ENCODE data around the gene WDR77. TPM values are rescaled to one million over a fixed set of nuclear protein-coding genes. Genes with fewer than 3 reads are reported as not detected.

The WDR77 gene
- total and polyA plus RNA-seq, 8 donors = 18.9 to 58.4 (median 48.4) TPM

DNA sequence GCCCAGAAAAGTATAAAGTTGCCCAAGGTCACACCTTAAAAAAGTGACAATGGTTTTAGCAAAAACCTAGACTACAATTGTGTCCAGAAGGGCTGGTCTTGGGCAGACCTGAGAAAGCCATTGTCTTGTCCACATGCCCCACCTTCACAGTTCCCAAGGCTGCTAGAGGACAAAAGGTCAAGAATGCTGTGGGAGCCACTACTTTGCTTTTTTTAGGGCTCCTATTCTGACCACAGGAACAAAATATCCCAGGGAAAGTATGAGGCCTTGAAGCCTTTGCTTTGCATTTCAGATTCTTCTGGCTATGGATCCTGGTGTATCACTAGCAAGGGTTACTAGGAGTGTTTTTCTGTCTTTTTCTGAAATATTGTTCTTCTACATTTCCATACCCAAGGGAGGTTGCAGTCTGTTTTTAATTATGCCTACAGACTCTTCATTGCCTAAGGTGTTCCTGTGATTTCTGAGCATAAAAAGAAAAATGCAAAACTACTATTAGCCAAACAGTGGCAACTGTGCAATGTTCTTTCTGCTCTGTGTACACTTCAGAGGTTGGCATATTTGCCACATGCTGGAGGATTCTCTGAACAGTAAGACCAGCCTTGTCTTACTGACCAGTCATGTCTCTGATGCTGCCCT lies 35.5 kb upstream of the WDR77 start:
- Histone ChIP-seq H3K36me3 (no peaks in the 10 kb centered on the region), H3K27ac (peak overlapping the region in 1 of 2 donors; percentile 24), H3K4me1 (peaks cover 0 to 68% of the 10 kb centered on the region in 2 donors), H3K27me3 (no peaks in the 10 kb centered on the region), H3K4me3 (no peak overlapping the region), H3K9me3 (no peaks in the 10 kb centered on the region)
- intact Hi-C loops (cut with DNase I) = no loop called here
- DNase-seq = no peak
- no peak for ATAC-seq
- TF ChIP-seq, protein P1, sequence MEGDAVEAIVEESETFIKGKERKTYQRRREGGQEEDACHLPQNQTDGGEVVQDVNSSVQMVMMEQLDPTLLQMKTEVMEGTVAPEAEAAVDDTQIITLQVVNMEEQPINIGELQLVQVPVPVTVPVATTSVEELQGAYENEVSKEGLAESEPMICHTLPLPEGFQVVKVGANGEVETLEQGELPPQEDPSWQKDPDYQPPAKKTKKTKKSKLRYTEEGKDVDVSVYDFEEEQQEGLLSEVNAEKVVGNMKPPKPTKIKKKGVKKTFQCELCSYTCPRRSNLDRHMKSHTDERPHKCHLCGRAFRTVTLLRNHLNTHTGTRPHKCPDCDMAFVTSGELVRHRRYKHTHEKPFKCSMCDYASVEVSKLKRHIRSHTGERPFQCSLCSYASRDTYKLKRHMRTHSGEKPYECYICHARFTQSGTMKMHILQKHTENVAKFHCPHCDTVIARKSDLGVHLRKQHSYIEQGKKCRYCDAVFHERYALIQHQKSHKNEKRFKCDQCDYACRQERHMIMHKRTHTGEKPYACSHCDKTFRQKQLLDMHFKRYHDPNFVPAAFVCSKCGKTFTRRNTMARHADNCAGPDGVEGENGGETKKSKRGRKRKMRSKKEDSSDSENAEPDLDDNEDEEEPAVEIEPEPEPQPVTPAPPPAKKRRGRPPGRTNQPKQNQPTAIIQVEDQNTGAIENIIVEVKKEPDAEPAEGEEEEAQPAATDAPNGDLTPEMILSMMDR (IDR thresholded peaks at IDR 0.05) = no peak

DNA sequence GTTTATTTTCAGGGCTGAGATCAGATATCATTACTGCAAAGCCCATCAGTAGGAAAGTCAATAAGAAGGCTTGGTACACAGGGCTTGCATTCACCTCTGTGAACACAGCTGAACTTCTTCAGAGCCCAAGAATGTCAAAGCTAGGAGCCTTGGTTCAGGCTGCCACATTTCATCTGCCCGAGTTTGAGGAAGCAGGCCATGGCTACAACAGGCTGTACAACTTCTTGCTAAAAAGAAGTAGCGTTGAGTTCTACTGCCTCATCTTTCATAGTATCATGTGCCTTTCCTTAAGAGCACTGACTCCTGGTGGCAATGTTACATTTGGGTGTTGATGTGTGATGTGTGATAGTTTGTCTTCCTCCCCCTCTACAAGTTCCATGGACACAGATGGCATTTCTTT lies 34.8 kb upstream of the WDR77 start:
- no peak overlapping the region for H3K4me3 ChIP-seq
- intact Hi-C loops (cut with DNase I) = no loop called here
- H3K36me3 ChIP-seq = no peaks in the 10 kb centered on the region
- DNase-seq (no peak), ATAC-seq (no peak)
- TF ChIP-seq, protein P1 (IDR thresholded peaks at IDR 0.05) = no peak
- no peaks in the 10 kb centered on the region for H3K9me3 ChIP-seq
- H3K27ac ChIP-seq = peak overlapping the region in 1 of 2 donors; percentile 24
- H3K27me3 ChIP-seq = no peaks in the 10 kb centered on the region
- peaks cover 0 to 61% of the 10 kb centered on the region in 2 donors for H3K4me1 ChIP-seq

DNA sequence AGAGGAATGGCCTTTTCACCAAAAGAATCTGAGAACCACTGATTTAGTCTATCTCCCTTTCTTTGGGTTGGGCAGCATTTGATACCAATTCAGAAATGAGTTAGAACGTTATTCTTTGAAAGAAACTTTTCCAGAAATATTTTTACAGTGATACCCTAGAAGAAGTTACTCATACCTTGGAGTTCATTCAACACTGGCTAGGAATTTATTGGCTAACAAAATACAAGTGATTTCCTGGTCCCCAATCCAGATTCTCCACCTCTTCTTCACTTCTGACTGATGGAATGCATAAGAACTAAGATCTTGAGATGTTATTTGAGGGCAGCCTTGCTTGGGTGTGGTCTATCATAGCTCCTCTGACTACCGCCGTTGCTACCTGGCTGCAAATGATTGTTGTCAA lies 34.1 kb upstream of the WDR77 start:
- Histone ChIP-seq H3K4me3 (no peak overlapping the region), H3K4me1 (peaks cover 0 to 59% of the 10 kb centered on the region in 2 donors), H3K9me3 (no peaks in the 10 kb centered on the region), H3K27ac (no peak overlapping the region), H3K36me3 (peaks cover 0 to 7% of the 10 kb centered on the region in 2 donors), H3K27me3 (no peaks in the 10 kb centered on the region)
- DNase-seq = no peak
- ATAC-seq = no peak
- intact Hi-C loops (cut with DNase I) = no loop called here
- TF ChIP-seq, protein P1 (IDR thresholded peaks at IDR 0.05) = no peak

DNA sequence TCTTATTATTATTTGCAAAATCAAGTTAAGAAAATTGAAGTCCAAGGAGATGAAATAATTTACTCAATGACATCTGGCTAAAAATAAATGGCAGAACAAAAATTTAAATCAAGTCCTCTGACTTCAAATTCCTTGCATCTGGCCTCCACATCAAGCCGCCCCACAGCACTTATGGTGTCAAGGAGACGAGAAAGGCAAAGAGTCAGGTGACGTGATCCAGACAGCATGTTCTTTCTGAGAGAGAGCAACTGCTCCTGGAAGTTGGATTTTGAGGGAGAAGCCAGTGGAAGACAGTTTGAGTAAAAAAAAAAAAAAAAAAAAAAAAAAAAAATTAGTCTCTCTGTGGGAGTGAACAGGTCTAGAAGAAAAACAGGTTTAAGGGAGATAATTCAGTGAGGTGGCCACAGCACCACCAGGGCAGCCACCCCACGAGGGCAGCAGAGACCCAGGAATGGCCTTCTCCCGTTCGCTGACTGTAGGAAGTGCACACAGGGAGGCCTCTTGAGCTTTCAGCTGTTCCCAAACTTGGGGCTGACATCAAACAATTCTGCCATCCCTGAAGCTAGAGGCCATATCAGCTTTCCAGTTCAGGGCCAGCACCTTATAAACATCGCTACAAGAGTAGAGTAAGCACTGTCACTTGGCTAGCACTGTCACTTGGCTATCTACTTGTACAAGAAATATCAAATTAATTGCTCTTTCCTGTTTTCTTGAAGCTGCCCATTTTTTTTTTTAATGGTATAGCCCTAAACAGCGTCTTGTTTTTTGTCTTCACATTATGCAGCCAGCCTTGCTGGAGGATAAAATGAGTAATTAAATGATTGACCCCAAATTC lies 32.5 kb upstream of the WDR77 start:
- Histone ChIP-seq H3K4me3 (no peak overlapping the region), H3K4me1 (peaks cover 0 to 56% of the 10 kb centered on the region in 2 donors), H3K36me3 (peaks cover 0 to 18% of the 10 kb centered on the region in 2 donors), H3K9me3 (no peaks in the 10 kb centered on the region), H3K27ac (peak overlapping the region in 1 of 2 donors; percentile 42), H3K27me3 (no peaks in the 10 kb centered on the region)
- intact Hi-C loops (cut with DNase I) = no loop called here
- DNase-seq (peak; percentile 69 to 93 (median 84)), ATAC-seq (peak; percentile 99)
- TF ChIP-seq, protein P1 (IDR thresholded peaks at IDR 0.05) = peak; percentile 71 to 75

DNA sequence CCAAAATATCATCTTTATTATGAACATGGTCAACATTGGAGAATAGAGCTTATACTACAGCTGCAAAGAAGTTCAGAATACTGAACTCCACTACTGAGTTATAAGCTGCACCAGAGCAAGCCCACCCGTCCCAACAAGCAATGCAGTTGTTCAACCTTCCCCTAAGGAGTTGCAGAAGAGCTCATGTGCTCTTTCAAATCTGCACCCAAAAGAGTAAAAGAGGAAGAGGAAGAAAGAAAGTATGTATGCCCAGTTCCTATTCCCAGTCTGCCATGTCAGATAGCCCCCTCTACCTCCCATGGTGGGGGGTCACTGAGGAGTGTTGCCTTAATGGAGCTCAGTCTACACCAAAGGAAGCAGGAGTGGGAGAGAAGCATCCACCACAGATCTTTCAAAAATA lies 31.6 kb upstream of the WDR77 start:
- H3K4me1 ChIP-seq = peaks cover 0 to 52% of the 10 kb centered on the region in 2 donors
- no peaks in the 10 kb centered on the region for H3K27me3 ChIP-seq
- ATAC-seq (no peak), DNase-seq (no peak)
- no peak overlapping the region for H3K4me3 ChIP-seq
- H3K36me3 ChIP-seq = peaks cover 0 to 18% of the 10 kb centered on the region in 2 donors
- no peaks in the 10 kb centered on the region for H3K9me3 ChIP-seq
- TF ChIP-seq, protein P1 (IDR thresholded peaks at IDR 0.05) = no peak
- H3K27ac ChIP-seq = peak overlapping the region in 1 of 2 donors; percentile 42
- intact Hi-C loops (cut with DNase I) = no loop called here
